Measurements from ENCODE around the gene NAPEPLD.

NAPEPLD gene

DNA sequence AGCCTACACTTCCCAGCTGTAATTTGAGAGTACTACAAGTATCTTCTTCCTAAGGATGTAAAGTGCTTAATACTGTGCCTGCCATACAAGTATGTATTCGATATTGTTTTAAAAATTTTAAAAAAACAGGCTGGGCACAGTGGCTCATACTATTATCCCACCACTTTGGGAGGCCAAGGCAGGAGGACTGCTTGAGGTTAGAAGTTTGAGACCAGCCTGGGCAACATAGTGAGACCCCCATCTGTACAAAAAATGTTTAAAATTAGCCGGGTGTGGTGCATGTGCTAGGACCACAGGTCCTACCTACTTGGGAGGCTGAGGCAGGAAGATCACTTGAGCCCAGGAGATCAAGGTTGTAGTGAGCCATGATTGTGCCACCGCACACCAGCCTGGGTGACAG lies 65.7 kb downstream of the NAPEPLD start:
- Histone ChIP-seq H3K36me3 (replicated peaks in 1 of 2; ENCODE audit: control insufficient read depth in 2 of 2, insufficient read depth in 2 of 2, low read length in 2 of 2) (peaks cover 0 to 78% of the 10 kb centered on the region in 2 donors), H4K91ac (ENCODE audit: low read depth, low read length, poor library complexity) (no peak overlapping the region), H2AK5ac (ENCODE audit: low read depth, low read length) (no peak overlapping the region), H3K4me3 (ENCODE audit: low read length in 2 of 2) (no peak overlapping the region), H3K4ac (ENCODE audit: low read length) (no peak overlapping the region), H4K8ac (ENCODE audit: low read depth, low read length) (no peak overlapping the region), H2BK12ac (ENCODE audit: low read length) (no peak overlapping the region), H3K9ac (ENCODE audit: low read depth, low read length, poor library complexity) (no peak overlapping the region), H3K79me1 (ENCODE audit: low read depth, low read length) (no peaks in the 10 kb centered on the region), H2BK5ac (ENCODE audit: low read length) (no peak overlapping the region), H3K27me3 (ENCODE audit: control insufficient read depth in 3 of 3, insufficient read depth in 3 of 3, low read depth in 1 of 3, low read length in 3 of 3) (no peaks in the 10 kb centered on the region), H2AFZ (ENCODE audit: low read length) (no peak overlapping the region), H3K4me2 (ENCODE audit: insufficient read depth, low read length, poor library complexity, severe bottlenecking) (no peak overlapping the region), H3K18ac (ENCODE audit: low read length) (no peak overlapping the region), H3K23ac (ENCODE audit: low read depth, low read length, poor library complexity) (no peak overlapping the region), H3K9me3 (replicated peaks in 1 of 2; ENCODE audit: control insufficient read depth in 2 of 2, insufficient read depth in 1 of 2, low read depth in 1 of 2, low read length in 2 of 2) (no peaks in the 10 kb centered on the region), H3K14ac (ENCODE audit: low read length) (no peak overlapping the region), H2BK120ac (ENCODE audit: low read depth, low read length) (no peak overlapping the region), H2BK15ac (ENCODE audit: low read length) (no peak overlapping the region), H3K27ac (replicated peaks; ENCODE audit: low read length) (no peak overlapping the region), H3K4me1 (ENCODE audit: control insufficient read depth in 2 of 2, insufficient read depth in 1 of 2, low read depth in 1 of 2, low read length in 2 of 2) (no peaks in the 10 kb centered on the region)
- no CpG with 5 or more reads among the region's 3 CpGs for WGBS, 2 donors (ENCODE audit: extremely low coverage in 2 of 2, insufficient read length in 2 of 2, insufficient replicate concordance in 1 of 2)
- no peak for DNase-seq (ENCODE audit: low spot score)

DNA sequence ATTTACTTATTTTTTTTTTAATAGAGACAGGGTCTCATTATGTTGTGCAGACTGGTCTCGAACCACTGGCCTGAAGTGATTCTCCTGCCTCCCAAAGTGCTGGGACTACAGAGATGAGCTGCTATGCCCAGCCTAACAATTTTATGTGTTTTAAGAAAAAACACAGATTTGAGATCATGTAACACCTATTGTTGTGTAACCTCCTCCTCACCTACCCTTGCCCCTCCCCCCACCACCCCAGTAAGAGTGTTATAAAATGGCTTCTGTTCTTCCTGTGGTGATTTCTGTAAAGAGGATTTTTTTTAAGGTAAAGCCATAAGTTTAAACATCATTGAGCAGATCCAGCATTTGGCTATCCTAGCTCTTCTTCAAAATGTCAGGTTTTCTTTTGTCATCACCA lies 66.4 kb downstream of the NAPEPLD start:
- Histone ChIP-seq H3K36me3 (replicated peaks in 1 of 2; ENCODE audit: control insufficient read depth in 2 of 2, insufficient read depth in 2 of 2, low read length in 2 of 2) (peaks cover under 1 to 78% of the 10 kb centered on the region in 2 donors), H3K4me1 (ENCODE audit: control insufficient read depth in 2 of 2, insufficient read depth in 1 of 2, low read depth in 1 of 2, low read length in 2 of 2) (no peaks in the 10 kb centered on the region), H2BK15ac (ENCODE audit: low read length) (no peak overlapping the region), H3K27me3 (ENCODE audit: control insufficient read depth in 3 of 3, insufficient read depth in 3 of 3, low read depth in 1 of 3, low read length in 3 of 3) (no peaks in the 10 kb centered on the region), H3K27ac (replicated peaks; ENCODE audit: low read length) (no peak overlapping the region), H3K4me2 (ENCODE audit: insufficient read depth, low read length, poor library complexity, severe bottlenecking) (no peak overlapping the region), H2BK12ac (ENCODE audit: low read length) (no peak overlapping the region), H3K9ac (ENCODE audit: low read depth, low read length, poor library complexity) (no peak overlapping the region), H3K4ac (ENCODE audit: low read length) (no peak overlapping the region), H3K9me3 (replicated peaks in 1 of 2; ENCODE audit: control insufficient read depth in 2 of 2, insufficient read depth in 1 of 2, low read depth in 1 of 2, low read length in 2 of 2) (no peaks in the 10 kb centered on the region), H3K18ac (ENCODE audit: low read length) (no peak overlapping the region), H2BK5ac (ENCODE audit: low read length) (no peak overlapping the region), H2AK5ac (ENCODE audit: low read depth, low read length) (no peak overlapping the region), H2BK120ac (ENCODE audit: low read depth, low read length) (no peak overlapping the region), H4K91ac (ENCODE audit: low read depth, low read length, poor library complexity) (no peak overlapping the region), H2AFZ (ENCODE audit: low read length) (no peak overlapping the region), H3K14ac (ENCODE audit: low read length) (no peak overlapping the region), H3K4me3 (ENCODE audit: low read length in 2 of 2) (no peak overlapping the region), H3K23ac (ENCODE audit: low read depth, low read length, poor library complexity) (no peak overlapping the region), H4K8ac (ENCODE audit: low read depth, low read length) (no peak overlapping the region), H3K79me1 (ENCODE audit: low read depth, low read length) (no peaks in the 10 kb centered on the region)
- WGBS, 2 donors (ENCODE audit: extremely low coverage in 2 of 2, insufficient read length in 2 of 2, insufficient replicate concordance in 1 of 2), result no CpG with 5 or more reads among the region's 1 CpG
- DNase-seq (ENCODE audit: low spot score), result no peak

DNA sequence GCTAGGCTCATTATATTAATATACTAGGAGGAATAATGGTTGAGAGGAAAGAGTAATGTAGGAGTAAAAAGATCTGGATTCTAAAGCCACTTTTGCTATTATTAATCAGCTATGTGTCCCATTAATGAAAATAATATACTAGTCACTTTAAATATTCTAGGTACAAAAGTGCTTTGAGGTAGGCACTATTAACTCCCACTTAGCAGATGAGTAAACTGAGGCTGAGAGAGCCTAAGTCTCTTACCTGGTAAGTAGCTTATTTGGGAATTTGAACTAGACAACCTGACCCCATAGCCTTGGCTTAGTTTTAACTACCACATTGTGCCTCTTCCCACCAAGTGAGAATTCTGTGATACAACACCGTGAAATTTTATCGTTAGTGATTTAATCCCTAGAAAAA lies 68.0 kb downstream of the NAPEPLD start:
- no peak overlapping the region for H2AFZ ChIP-seq (ENCODE audit: low read length)

DNA sequence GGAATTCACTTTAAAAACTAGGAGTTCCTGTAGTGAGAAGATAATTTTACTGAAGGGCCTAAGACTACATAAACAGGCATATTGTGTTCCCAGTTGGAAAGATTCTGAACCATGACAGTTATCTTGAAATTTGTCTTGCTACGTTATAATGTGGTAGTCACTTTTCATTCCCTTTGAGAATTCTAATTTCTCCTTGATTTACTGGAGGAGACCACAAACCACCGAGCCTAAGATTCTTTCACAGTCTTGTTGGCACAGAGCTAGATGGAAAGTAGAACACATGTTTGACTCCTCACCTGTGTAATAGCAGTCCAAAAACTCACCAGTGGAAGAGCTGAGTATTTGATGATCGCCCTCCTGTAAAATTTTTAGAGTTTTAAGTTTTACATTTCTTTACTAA lies 69.1 kb downstream of the NAPEPLD start:
- H3K79me1 ChIP-seq (ENCODE audit: low read depth, low read length), result peaks cover 2% of the 10 kb centered on the region
- H3K4me1 ChIP-seq (ENCODE audit: control insufficient read depth in 2 of 2, insufficient read depth in 1 of 2, low read depth in 1 of 2, low read length in 2 of 2), result no peaks in the 10 kb centered on the region
- H4K8ac ChIP-seq (ENCODE audit: low read depth, low read length), result no peak overlapping the region
- H2BK120ac ChIP-seq (ENCODE audit: low read depth, low read length), result no peak overlapping the region
- no peak overlapping the region for H3K18ac ChIP-seq (ENCODE audit: low read length)
- no peak overlapping the region for H3K9ac ChIP-seq (ENCODE audit: low read depth, low read length, poor library complexity)
- H3K27me3 ChIP-seq (ENCODE audit: control insufficient read depth in 3 of 3, insufficient read depth in 3 of 3, low read depth in 1 of 3, low read length in 3 of 3), result no peaks in the 10 kb centered on the region
- H3K36me3 ChIP-seq (replicated peaks in 1 of 2; ENCODE audit: control insufficient read depth in 2 of 2, insufficient read depth in 2 of 2, low read length in 2 of 2), result peaks cover 3 to 59% of the 10 kb centered on the region in 2 donors
- no peak overlapping the region for H2BK5ac ChIP-seq (ENCODE audit: low read length)
- no peak overlapping the region for H2AK5ac ChIP-seq (ENCODE audit: low read depth, low read length)
- WGBS, 2 donors (ENCODE audit: extremely low coverage in 2 of 2, insufficient read length in 2 of 2, insufficient replicate concordance in 1 of 2), result no CpG with 5 or more reads among the region's 3 CpGs
- H3K4ac ChIP-seq (ENCODE audit: low read length), result no peak overlapping the region
- no peak for DNase-seq (ENCODE audit: low spot score)
- H3K27ac ChIP-seq (replicated peaks; ENCODE audit: low read length), result no peak overlapping the region
- no peaks in the 10 kb centered on the region for H3K9me3 ChIP-seq (replicated peaks in 1 of 2; ENCODE audit: control insufficient read depth in 2 of 2, insufficient read depth in 1 of 2, low read depth in 1 of 2, low read length in 2 of 2)
- H3K4me2 ChIP-seq (ENCODE audit: insufficient read depth, low read length, poor library complexity, severe bottlenecking), result no peak overlapping the region
- H2BK12ac ChIP-seq (ENCODE audit: low read length), result no peak overlapping the region
- no peak overlapping the region for H3K4me3 ChIP-seq (ENCODE audit: low read length in 2 of 2)
- H3K23ac ChIP-seq (ENCODE audit: low read depth, low read length, poor library complexity), result no peak overlapping the region
- no peak overlapping the region for H2BK15ac ChIP-seq (ENCODE audit: low read length)
- no peak overlapping the region for H3K14ac ChIP-seq (ENCODE audit: low read length)
- H4K91ac ChIP-seq (ENCODE audit: low read depth, low read length, poor library complexity), result no peak overlapping the region
- no peak overlapping the region for H2AFZ ChIP-seq (ENCODE audit: low read length)

More for the DNA sequence above, 68.0 kb downstream of the NAPEPLD start:
- Histone ChIP-seq H3K4me3 (ENCODE audit: low read length in 2 of 2) (no peak overlapping the region), H2BK15ac (ENCODE audit: low read length) (no peak overlapping the region), H3K18ac (ENCODE audit: low read length) (no peak overlapping the region), H3K36me3 (replicated peaks in 1 of 2; ENCODE audit: control insufficient read depth in 2 of 2, insufficient read depth in 2 of 2, low read length in 2 of 2) (peaks cover 3 to 70% of the 10 kb centered on the region in 2 donors), H3K9ac (ENCODE audit: low read depth, low read length, poor library complexity) (no peak overlapping the region), H3K79me1 (ENCODE audit: low read depth, low read length) (peaks cover 2% of the 10 kb centered on the region), H3K27me3 (ENCODE audit: control insufficient read depth in 3 of 3, insufficient read depth in 3 of 3, low read depth in 1 of 3, low read length in 3 of 3) (no peaks in the 10 kb centered on the region), H3K9me3 (replicated peaks in 1 of 2; ENCODE audit: control insufficient read depth in 2 of 2, insufficient read depth in 1 of 2, low read depth in 1 of 2, low read length in 2 of 2) (no peaks in the 10 kb centered on the region), H2BK12ac (ENCODE audit: low read length) (no peak overlapping the region), H3K4ac (ENCODE audit: low read length) (no peak overlapping the region), H4K91ac (ENCODE audit: low read depth, low read length, poor library complexity) (no peak overlapping the region), H2BK120ac (ENCODE audit: low read depth, low read length) (no peak overlapping the region), H3K4me1 (ENCODE audit: control insufficient read depth in 2 of 2, insufficient read depth in 1 of 2, low read depth in 1 of 2, low read length in 2 of 2) (no peaks in the 10 kb centered on the region), H2BK5ac (ENCODE audit: low read length) (no peak overlapping the region), H3K27ac (replicated peaks; ENCODE audit: low read length) (no peak overlapping the region), H3K4me2 (ENCODE audit: insufficient read depth, low read length, poor library complexity, severe bottlenecking) (no peak overlapping the region), H4K8ac (ENCODE audit: low read depth, low read length) (no peak overlapping the region), H3K23ac (ENCODE audit: low read depth, low read length, poor library complexity) (no peak overlapping the region), H3K14ac (ENCODE audit: low read length) (no peak overlapping the region), H2AK5ac (ENCODE audit: low read depth, low read length) (no peak overlapping the region)
- DNase-seq (ENCODE audit: low spot score), result no peak
- no CpG with 5 or more reads among the region's 2 CpGs for WGBS, 2 donors (ENCODE audit: extremely low coverage in 2 of 2, insufficient read length in 2 of 2, insufficient replicate concordance in 1 of 2)
